Activated CD4-positive, alpha-beta memory T cell treated with anti-CD3 and anti-CD28 coated beads, Interleukin-2, amount 10 ng/mL, durations not matched to agents 7 days and 5 days (primary cell): ENCODE results near the gene C1orf185. TPM values are rescaled to one million over a fixed set of nuclear protein-coding genes. Genes with fewer than 3 reads are reported as not detected.
"Not testable (repeated sequence)": the region's sequence is repeated elsewhere in the genome, so short reads cannot be mapped to it uniquely, and the experiment has no call there.

ENCODE experiments used
- CTCF ChIA-PET: fragments of 350-600 bp; sonication (Branson Sonifier 250); formaldehyde crosslinking; loops from one replicate; lab custom pipeline; 2021; ENCODE audit warnings: antibody characterized with exemption, inconsistent platforms; lab: Charles Lee
- POLR2A ChIA-PET: fragments of 350-600 bp; sonication (Branson Sonifier 250); formaldehyde crosslinking; loops from one replicate; lab custom pipeline; 2021; ENCODE audit warnings: antibody characterized with exemption; lab: Charles Lee
- DNase-seq: peaks from one replicate; pipeline ENCODE4 v3.0.0-alpha.2; 2020
- H3K27ac Mint-ChIP-seq: one replicate; pipeline ENCODE4 v1.8.0; 2021; ENCODE audit warnings: mild to moderate bottlenecking, mixed read lengths
- H3K27me3 Mint-ChIP-seq: one replicate; pipeline ENCODE4 v1.8.0; 2021; ENCODE audit warnings: mixed read lengths
- H3K36me3 Mint-ChIP-seq: one replicate; pipeline ENCODE4 v1.8.0; 2021; ENCODE audit warnings: low read depth, mixed read lengths
- H3K4me1 Mint-ChIP-seq: one replicate; pipeline ENCODE4 v1.8.0; 2021; ENCODE audit warnings: mixed read lengths
- H3K4me3 Mint-ChIP-seq: one replicate; pipeline ENCODE4 v1.8.0; 2021; ENCODE audit warnings: mild to moderate bottlenecking, mixed read lengths
- H3K9me3 Mint-ChIP-seq: one replicate; pipeline ENCODE4 v1.8.0; 2021; ENCODE audit warnings: mixed read lengths
- total RNA-seq, 2 experiments: library from RNA; stranded (reverse); gene quantifications; one replicate each; pipeline ENCODE4 v1.2.3, GENCODE V29; 2021

The C1orf185 gene
- total RNA-seq, 2 experiments from 2014 or later = not detected

DNA sequence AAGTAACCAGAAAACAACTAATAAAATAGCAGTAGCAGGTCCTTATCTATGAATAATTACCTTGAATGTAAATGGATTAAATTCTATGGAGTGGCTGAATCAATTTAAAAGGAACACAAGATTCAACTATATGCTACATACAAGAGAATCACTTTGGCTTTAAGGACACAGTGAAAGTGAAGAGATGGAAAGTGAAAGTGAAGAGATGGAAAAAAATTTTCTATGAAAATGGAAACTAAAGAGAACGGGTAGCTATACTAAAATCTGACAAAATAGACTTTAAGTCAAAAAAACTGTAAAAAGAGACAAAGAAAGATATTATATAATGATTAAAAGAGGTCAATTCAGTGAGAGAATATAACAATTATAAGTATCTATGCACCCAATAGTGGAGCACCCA is 54.7 kb downstream of the C1orf185 start:
- POLR2A ChIA-PET = no interaction called here
- H3K4me3 Mint-ChIP-seq = no peak overlapping the region
- H3K4me1 Mint-ChIP-seq = no peaks in the 10 kb centered on the region
- CTCF ChIA-PET = no interaction called here
- H3K9me3 Mint-ChIP-seq = peaks cover 5% of the 10 kb centered on the region
- H3K27ac Mint-ChIP-seq = no peak overlapping the region
- DNase-seq = no peak
- H3K27me3 Mint-ChIP-seq = peaks cover 27% of the 10 kb centered on the region
- H3K36me3 Mint-ChIP-seq = no peaks in the 10 kb centered on the region

DNA sequence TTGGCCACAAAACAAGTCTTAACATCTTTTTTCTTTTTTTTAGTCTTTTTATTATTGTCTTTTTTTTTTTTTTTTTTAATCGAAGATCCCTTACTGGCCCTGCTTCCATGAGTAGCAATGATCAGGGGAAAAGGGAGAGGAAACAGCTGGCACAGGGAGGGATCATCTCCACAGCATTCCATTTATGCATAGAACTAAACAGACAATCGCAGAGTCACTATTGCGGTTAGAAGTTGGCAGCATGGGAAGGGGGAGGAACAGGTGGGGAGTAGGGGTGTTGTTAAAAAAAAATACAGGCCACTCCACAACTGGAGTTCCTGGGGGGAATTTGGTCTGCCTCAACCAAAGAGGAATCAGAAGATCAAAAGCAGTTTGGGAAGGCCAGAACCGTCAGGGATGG is 55.4 kb downstream of the C1orf185 start:
- POLR2A ChIA-PET = no interaction called here
- CTCF ChIA-PET = no interaction called here
- Mint-ChIP-seq H3K4me3 (no peak overlapping the region), H3K4me1 (no peaks in the 10 kb centered on the region), H3K36me3 (no peaks in the 10 kb centered on the region), H3K27me3 (peaks cover 27% of the 10 kb centered on the region), H3K9me3 (peaks cover 5% of the 10 kb centered on the region), H3K27ac (no peak overlapping the region)
- no peak for DNase-seq

DNA sequence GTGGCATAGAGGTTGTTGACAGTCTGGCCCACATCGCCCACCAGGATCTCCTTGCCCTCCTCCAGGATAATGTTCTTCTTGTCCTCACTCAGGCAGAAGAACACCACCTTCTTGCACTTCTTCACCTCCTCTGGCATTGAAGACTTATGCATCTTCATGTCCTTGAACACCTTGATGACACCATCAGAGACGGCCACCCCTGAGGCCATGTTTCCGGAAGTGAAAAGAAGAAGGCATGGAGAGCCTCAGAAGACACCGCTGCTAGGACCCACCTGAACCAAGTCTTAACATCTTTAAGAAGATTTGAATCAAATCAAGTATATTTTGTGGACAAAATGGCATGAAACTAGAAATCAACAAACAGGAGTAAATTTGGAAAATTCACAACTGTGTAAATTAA is 56.2 kb downstream of the C1orf185 start:
- no peak for DNase-seq
- Mint-ChIP-seq H3K27ac (no peak overlapping the region), H3K4me1 (no peaks in the 10 kb centered on the region), H3K27me3 (peaks cover 27% of the 10 kb centered on the region), H3K36me3 (no peaks in the 10 kb centered on the region), H3K4me3 (no peak overlapping the region), H3K9me3 (peaks cover 5% of the 10 kb centered on the region)
- POLR2A ChIA-PET = no interaction called here
- CTCF ChIA-PET = no interaction called here

DNA sequence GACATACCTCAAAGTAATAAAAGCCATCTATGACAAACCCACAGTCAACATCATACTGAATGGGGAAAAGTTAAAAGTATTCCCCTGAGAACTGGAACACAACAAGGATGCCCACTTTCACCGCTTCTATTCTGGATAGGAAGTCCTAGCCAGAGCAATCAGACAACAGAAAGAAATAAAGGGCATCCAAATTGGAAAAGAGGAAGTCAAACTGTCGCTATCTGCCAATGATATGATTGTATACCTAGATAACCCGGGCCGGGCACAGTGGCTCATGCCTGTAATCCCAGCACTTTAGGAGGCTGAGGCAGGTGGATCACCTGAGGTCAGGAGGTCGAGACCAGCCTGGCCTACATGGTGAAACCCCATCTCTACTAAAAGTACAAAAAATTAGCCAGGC is 60.5 kb downstream of the C1orf185 start:
- H3K27ac Mint-ChIP-seq, H3K4me3 Mint-ChIP-seq, H3K4me1 Mint-ChIP-seq, H3K9me3 Mint-ChIP-seq, H3K36me3 Mint-ChIP-seq, POLR2A ChIA-PET, CTCF ChIA-PET, DNase-seq: not testable (repeated sequence)
- peaks cover 20% of the 10 kb centered on the region for H3K27me3 Mint-ChIP-seq

DNA sequence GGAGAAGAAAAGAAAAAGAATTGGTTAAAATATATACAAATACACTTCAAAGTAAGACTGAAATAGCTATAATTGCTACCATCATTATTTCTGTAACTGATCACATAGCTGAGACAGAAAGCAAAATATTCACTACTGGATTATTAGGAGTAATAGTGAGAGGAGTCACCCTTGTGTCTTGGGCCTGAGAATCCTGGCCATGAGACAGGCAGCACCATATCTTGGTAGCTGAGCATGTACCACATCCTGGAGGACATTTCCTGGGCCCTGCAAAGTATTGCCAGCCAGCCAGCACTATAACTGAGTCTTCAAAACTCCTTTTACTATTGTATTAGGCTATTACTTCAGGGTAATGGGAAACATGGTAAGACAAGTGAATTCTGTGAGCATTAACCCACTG is 63.5 kb downstream of the C1orf185 start:
- no peak overlapping the region for H3K4me3 Mint-ChIP-seq
- H3K4me1 Mint-ChIP-seq = peaks cover 3% of the 10 kb centered on the region
- POLR2A ChIA-PET = no interaction called here
- no peaks in the 10 kb centered on the region for H3K36me3 Mint-ChIP-seq
- no peak for DNase-seq
- no peak overlapping the region for H3K27ac Mint-ChIP-seq
- H3K9me3 Mint-ChIP-seq = no peaks in the 10 kb centered on the region
- CTCF ChIA-PET = no interaction called here
- H3K27me3 Mint-ChIP-seq = peaks cover 6% of the 10 kb centered on the region

DNA sequence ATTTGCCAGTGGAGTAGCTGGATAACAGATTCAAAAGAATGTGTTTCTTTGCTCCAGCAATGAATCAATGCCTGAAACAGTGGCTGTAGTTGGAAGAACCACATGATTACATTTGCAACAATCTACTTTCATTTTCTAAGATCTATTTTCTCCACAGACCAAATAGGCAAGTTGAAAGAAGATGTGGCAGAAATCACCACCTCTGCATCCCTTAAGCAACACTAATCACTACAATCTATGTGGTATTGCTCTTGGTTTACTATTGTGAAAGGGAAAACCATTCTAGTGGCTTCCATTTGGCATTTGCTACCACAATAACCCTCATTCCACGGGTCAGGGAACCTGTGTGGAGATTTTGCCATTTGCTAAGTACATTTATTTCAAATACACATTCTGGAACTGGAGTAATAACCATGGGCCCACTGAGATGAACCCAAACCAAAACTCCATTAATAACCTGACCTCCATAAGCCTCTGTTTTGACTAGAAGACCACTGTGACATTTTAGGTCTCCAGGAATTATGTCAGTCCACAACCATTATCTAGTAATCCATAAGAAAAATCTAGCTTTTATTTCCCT is 66.3 kb downstream of the C1orf185 start:
- CTCF ChIA-PET = interaction anchor here (1.6 to 1.7 kb wide), 2 partner anchors 21 to 25 kb away, joined by 3 to 6 read pairs; no protein-coding TSS in a partner anchor
- Mint-ChIP-seq H3K4me3 (no peak overlapping the region), H3K4me1 (peaks cover 3% of the 10 kb centered on the region), H3K36me3 (no peaks in the 10 kb centered on the region), H3K27ac (no peak overlapping the region), H3K9me3 (no peaks in the 10 kb centered on the region), H3K27me3 (peaks cover 10% of the 10 kb centered on the region)
- no peak for DNase-seq
- POLR2A ChIA-PET = interaction anchor here (0.6 kb wide), 1 partner anchor 29 kb away, joined by 3 read pairs; no protein-coding TSS in a partner anchor

DNA sequence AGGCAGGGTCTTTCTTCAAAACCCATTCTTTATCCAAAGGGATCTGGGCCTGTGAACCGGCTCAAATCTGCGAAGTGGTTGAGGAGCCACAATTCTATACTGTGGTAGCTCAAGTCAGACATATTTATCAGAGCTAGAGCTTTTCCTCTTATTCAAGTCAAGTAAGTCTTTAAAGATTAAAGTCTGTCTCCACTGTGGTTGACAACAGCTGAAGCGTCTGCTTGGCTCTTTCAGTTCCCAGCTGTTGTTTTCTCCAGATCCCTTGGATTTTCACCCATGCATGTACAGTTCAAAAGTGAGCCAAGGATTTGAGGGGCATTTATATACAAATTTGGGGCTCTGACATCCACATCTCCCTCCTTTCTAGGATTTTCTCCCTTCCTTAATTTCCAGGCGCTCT is 66.9 kb downstream of the C1orf185 start:
- Mint-ChIP-seq H3K27ac (no peak overlapping the region), H3K27me3 (peaks cover 10% of the 10 kb centered on the region), H3K9me3 (no peaks in the 10 kb centered on the region), H3K36me3 (no peaks in the 10 kb centered on the region), H3K4me1 (peaks cover 3% of the 10 kb centered on the region), H3K4me3 (no peak overlapping the region)
- POLR2A ChIA-PET = interaction anchor here (0.6 kb wide), 1 partner anchor 29 kb away, joined by 3 read pairs; no protein-coding TSS in a partner anchor
- DNase-seq = no peak
- CTCF ChIA-PET = interaction anchor here (1.6 to 1.7 kb wide), 2 partner anchors 20 to 25 kb away, joined by 3 to 6 read pairs; no protein-coding TSS in a partner anchor

DNA sequence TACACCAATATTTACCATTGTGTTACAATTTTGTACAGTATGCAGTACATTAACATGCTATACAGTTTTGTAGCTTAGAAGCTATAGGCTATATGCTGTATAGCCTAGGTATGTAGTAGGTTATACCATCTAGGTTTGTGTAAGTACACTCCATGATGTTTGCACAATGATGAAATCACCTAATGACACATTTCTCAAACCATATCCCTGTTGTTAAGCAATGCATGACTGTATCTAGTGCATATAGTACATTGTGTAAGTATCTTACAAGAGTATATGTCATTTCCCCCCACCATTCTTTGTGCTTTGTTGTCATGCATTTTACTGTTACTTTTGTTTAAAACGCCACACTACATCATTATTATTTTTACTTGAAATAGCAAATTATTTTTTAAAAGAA is 68.3 kb downstream of the C1orf185 start:
- CTCF ChIA-PET = no interaction called here
- Mint-ChIP-seq H3K36me3 (no peaks in the 10 kb centered on the region), H3K27ac (no peak overlapping the region), H3K27me3 (peaks cover 17% of the 10 kb centered on the region), H3K4me1 (peaks cover 3% of the 10 kb centered on the region), H3K4me3 (no peak overlapping the region), H3K9me3 (no peaks in the 10 kb centered on the region)
- POLR2A ChIA-PET = no interaction called here
- DNase-seq = no peak

DNA sequence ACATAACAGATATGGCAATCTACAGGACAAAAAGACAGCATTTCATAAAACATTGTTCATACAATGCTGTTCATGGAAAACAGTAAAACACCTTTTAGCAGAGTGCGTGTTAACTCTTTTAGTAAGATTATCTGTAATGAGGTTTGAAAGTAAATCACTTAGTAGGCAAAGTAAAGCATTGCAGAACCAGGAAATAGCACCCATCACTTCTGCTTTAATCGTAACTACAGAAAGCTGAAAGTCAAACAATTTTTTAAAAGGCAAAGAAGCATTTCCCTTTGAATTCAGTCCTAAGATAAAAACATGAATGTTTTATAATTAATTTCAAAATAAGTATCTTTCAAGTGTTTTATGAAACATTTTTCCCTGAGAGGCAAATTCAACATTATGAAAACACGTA is 70.8 kb downstream of the C1orf185 start:
- no peak for DNase-seq
- H3K36me3 Mint-ChIP-seq = no peaks in the 10 kb centered on the region
- no peak overlapping the region for H3K4me3 Mint-ChIP-seq
- POLR2A ChIA-PET = no interaction called here
- H3K27me3 Mint-ChIP-seq = peaks cover 28% of the 10 kb centered on the region
- CTCF ChIA-PET = no interaction called here
- H3K9me3 Mint-ChIP-seq = no peaks in the 10 kb centered on the region
- peaks cover 3% of the 10 kb centered on the region for H3K4me1 Mint-ChIP-seq
- H3K27ac Mint-ChIP-seq = no peak overlapping the region

DNA sequence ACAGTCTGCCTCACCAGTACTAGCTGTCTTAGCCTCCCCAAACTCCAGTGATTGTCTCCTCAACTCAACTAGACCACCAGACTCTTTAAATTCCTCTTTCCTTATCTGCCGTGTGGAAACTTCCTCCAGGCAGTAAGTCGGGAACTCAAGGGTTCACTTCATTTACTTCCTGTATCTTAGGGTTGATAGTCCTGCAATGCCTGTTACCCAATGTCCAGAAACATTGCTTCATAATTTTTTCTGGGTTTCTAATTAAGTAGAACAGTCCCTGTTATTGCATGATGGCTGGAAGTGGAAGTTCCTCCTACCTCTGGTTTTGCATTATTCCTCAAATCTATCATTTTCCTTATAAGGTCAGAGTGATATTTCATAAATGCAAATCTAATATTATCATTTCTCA is 73.2 kb downstream of the C1orf185 start:
- Mint-ChIP-seq H3K27ac (no peak overlapping the region), H3K27me3 (peaks cover 33% of the 10 kb centered on the region), H3K4me1 (no peaks in the 10 kb centered on the region), H3K4me3 (no peak overlapping the region), H3K36me3 (no peaks in the 10 kb centered on the region), H3K9me3 (no peaks in the 10 kb centered on the region)
- DNase-seq = no peak
- ChIA-PET CTCF (interaction anchor here (1.2 kb wide), 1 partner anchor 15 kb away, joined by 3 read pairs; no protein-coding TSS in a partner anchor), POLR2A (no interaction called here)

DNA sequence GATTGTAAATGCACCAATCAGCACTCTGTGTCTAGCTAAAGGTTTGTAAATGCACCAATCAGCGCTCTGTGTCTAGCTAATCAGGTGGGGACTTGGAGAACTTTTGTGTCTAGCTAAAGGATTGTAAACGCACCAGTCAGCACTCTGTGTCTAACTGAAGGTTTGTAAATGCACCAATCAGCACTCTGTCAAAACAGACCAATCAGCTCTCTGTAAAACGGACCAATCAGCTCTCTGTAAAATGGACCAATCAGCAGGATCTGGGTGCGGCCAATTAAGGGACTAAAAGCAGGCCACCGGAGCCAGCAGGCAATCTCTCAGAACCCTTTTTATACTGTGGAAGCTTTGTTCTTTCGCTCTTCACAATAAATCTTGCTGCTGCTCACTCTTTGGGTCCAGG is 76.0 kb downstream of the C1orf185 start:
- H3K27me3 Mint-ChIP-seq = peaks cover 25% of the 10 kb centered on the region
- POLR2A ChIA-PET, H3K36me3 Mint-ChIP-seq, H3K9me3 Mint-ChIP-seq, H3K4me3 Mint-ChIP-seq, DNase-seq, H3K27ac Mint-ChIP-seq, H3K4me1 Mint-ChIP-seq: not testable (repeated sequence)
- CTCF ChIA-PET = interaction anchor here (0.7 to 1.0 kb wide), 2 partner anchors 11 to 118 kb away, joined by 3 read pairs; no protein-coding TSS in a partner anchor

DNA sequence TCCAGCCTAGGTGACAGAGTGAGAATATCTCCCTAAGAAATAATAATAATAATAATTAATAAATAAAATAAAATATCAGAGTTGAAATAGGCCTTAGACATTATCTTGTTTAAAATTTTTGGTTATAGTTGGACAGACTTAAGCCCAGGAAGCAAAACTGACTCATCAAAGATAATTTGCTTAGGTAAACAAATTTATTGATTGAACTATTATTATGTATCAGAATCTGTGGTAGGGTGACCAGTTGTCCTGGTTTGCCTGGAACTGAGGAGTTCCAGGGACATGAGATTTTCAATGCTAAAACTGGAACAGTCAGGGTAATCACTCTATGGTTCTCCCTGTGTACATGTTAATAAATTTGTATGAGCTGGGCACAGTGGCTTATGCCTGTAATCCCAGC is 86.2 kb downstream of the C1orf185 start:
- H3K4me3 Mint-ChIP-seq = no peak overlapping the region
- no peaks in the 10 kb centered on the region for H3K36me3 Mint-ChIP-seq
- no peaks in the 10 kb centered on the region for H3K9me3 Mint-ChIP-seq
- ChIA-PET CTCF (interaction anchor here (1.0 to 7.6 kb wide), 12 partner anchors 15 to 437 kb away, joined by 3 to 70 read pairs (median 6); no protein-coding TSS in a partner anchor), POLR2A (no interaction called here)
- no peaks in the 10 kb centered on the region for H3K4me1 Mint-ChIP-seq
- no peak for DNase-seq
- no peak overlapping the region for H3K27ac Mint-ChIP-seq
- peaks cover 6% of the 10 kb centered on the region for H3K27me3 Mint-ChIP-seq

DNA sequence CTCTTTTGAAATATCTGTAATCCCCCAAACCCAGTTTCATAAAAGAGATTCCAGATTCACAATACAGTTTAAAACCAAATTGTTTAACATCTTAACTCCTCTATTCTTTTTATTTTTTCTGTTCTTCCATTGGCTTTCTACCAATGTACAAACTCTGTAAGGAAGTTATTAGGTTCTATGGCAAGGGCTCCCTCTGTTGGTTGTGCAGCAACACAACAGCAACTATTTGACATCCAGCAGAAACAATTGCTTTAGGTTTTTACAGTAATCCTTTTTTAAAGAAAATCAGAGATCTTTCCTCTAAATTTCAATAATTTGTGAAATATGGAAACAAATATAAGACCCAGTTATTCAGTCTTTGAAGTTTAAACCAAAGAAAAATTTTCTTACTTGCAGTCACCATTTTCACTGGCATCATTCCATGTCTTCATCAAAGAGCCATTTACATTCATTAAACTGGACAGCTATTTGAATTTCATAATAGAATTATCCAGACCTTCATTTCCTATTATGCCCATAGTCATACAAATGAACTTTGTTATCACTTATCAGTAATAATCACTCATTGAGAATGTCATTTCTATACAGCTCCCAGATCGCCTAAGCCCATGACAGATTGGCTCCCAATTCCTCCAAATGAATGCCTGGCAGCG is 87.5 kb downstream of the C1orf185 start:
- H3K4me1 Mint-ChIP-seq = no peaks in the 10 kb centered on the region
- H3K4me3 Mint-ChIP-seq = no peak overlapping the region
- ChIA-PET POLR2A (no interaction called here), CTCF (interaction anchor here (0.6 to 7.6 kb wide), 30 partner anchors 9 to 690 kb away, joined by 3 to 70 read pairs (median 4); no protein-coding TSS in a partner anchor)
- no peaks in the 10 kb centered on the region for H3K9me3 Mint-ChIP-seq
- no peaks in the 10 kb centered on the region for H3K36me3 Mint-ChIP-seq
- DNase-seq = peak; percentile 41
- peaks cover 6% of the 10 kb centered on the region for H3K27me3 Mint-ChIP-seq
- no peak overlapping the region for H3K27ac Mint-ChIP-seq
